OCI-M2 (cell line): ENCODE results near the gene PTPRG.

Source experiments
- DNase-seq: peaks from one replicate; lab custom pipeline; 2025; ENCODE audit not compliant: unreplicated experiment; lab: John Stamatoyannopoulos, UW

The PTPRG gene

DNA sequence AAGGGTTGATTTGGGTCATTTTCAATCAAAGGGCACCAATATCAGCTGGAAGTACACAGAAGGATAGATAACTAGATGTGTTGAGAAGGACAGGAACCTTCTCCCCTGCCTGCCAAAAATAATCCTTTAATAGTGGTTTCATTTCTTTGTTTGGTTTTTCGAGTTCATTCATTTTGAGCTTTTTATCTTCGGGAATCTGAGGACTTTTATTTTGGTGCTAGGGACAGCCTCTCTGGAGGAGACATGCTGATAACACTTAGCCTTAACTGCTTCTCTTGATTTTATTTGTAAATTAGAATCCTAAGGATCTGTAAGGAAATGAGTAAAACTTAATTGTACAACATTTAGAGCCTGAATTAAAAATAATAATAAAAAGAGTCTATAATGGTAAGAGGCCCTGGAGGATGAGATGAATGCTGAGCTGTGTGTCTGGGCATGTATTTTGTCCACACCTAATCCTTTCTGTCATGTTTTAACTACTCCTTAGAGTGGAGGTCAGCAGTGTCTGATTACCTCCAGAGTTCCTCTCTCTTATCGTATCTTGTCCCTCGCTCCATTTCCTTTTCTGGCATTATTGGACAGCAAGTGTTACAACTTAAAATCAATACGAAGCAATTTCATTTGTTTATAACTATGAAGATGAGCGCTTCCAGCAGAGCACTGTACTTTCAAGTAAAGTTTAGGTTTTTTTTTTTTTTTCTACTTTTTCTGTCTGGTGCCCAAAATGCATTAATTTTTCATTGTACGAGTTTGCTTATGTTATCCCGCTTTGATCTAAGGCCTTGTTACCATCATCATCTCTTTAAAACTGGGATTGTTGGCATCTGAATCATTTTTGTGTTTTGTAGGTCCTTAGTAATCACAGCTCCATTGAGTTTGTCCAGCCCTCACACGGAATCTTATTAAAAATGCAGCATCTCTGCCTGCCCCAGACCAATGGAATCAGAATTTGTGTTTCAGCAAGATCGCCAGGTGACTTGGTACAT lies 22.8 kb downstream of the PTPRG start:
- DNase-seq, result no peak

GRCh38 chr3:61589856-61590255 lies 28.5 kb downstream of the PTPRG start:
- no peak for DNase-seq

DNA sequence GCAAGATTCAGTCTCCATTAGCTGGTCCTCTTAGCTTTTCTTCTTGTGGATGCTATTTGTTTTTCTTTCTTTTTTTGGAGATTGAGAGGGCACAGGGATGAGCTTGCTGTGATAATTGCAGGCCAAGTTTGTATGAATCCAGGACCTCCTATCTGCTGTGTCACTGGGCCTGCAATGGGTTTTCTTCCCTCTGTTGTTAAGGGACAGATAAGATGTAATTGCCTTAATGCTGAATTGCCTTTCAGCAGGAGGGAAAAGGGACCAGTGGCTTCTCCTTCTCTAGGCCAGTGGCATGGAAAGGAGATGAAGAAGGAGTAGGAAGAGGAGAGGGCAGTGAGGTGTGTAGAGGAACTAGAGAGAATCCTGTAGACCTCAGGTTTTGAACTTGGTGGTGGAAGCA lies 29.9 kb downstream of the PTPRG start:
- no peak for DNase-seq

GRCh38 chr3:61593446-61594029 lies 32.2 kb downstream of the PTPRG start:
- no peak for DNase-seq

DNA sequence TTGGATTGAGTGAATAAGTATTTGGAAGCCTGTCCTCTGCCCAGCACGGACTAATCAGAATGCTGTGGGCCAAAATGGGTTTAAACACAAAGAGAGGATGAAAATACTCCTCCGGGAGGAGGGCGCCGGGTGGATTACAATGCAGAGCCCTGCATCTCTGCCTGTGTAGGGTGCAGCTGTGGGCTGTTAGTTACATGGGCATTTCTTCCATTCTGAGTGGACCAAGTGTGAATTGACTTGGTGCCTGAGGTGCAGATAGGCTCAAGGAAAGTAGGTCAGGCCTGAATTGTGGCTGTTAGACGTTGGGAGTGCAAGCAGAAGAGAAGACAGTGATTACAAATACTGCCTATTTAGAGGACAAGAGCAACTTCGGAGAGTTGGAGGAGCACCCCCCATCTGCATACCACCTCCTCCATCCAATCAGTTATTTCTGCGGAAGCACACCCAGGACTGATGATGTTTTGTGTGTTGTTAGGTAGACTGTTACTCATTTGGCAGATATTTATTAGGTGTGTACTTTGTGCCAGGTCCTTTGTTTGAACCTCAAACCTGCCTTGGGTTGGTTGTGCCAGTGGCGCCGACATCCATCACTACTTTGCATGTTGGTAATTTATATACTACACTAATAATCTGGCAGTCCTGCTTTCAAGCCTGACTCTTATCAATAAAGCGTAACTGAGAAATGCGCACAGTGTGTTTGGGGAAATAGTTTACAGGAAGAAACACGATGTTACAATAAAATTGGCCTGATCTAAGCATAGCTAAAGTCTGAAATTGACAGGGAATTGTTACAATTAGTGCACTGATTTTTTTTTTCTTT lies 33.0 kb downstream of the PTPRG start:
- DNase-seq, result no peak

DNA sequence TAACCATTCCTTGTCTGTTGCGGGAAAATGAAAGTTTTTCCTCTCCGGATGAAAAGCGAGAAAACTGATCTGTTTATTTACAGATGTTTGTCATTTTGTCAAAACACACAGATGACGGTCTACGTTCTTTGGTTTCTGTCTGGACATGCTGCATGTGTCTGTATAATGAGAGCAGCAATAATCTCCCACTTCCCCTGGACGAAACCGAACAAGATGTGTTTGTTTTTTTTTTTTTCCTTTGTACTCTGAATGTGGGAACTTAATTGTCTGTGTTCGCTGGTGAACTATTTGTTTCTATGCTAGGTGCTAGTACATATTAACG lies 33.6 kb downstream of the PTPRG start:
- no peak for DNase-seq

- DNase-seq, result no peak
These were observed 33.9 kb downstream of the PTPRG start for GRCh38 chr3:61595288-61595687.

DNA sequence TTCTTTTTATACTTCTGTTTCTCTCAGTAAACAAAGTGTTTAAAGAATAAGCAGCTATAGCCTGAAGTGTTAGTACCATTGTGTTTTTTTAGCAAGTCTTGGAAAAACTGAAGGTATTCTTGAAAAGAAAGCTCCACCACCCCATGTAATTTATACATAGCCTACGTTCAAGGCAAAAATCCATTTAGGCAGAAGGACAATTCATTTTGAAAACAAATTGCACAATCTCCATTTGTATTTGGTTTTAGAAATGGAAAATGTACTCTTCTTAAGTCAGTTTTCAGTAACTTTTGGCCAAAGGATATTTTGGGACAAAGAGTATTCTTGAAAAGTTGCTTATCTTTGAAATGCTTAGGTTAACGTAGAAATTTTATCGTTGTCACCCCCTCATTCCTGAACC lies 34.5 kb downstream of the PTPRG start:
- DNase-seq, result no peak

- no peak for DNase-seq
These were observed 36.5 kb downstream of the PTPRG start for GRCh38 chr3:61597906-61598305.

- DNase-seq, result no peak
These were observed 38.8 kb downstream of the PTPRG start for GRCh38 chr3:61600195-61600594.

DNA sequence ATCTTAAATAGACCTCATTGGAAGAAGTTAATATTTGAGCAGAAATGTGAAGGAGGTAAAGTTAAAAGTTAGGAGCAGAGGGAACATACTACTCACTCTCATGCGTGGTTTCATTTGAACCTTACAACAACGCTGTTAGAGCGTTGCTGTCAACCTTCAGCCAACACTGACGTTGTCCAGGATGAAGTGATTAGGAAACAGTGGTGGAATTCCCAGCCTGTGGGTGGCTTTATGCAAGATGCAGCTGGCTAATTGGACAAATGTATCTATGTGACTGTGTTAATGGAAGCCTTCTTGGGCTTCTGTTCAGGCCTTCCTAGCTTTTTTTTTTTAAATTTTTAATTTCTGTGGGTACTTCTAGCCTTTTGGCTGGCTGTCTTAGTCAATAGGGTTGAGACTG lies 40.5 kb downstream of the PTPRG start:
- no peak for DNase-seq

DNA sequence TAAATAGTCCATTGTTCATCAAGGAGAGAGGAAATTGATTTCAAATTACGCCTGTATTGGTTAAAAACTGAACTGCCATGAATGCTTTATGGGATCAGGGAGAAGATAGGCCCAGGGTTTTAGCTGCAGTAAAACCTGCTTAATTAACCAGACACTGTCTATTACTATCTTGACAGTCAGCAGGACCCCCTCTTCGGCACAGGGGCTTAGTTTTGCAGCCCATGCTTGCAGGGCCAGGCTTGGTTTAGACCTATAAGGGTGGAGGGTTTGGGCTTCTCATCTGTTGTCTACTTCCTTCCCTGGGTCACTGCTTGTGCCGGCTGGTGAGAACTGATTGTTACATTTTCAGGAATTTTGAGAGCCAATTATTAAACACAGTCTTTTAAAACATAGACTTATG lies 41.1 kb downstream of the PTPRG start:
- DNase-seq, result no peak

- no peak for DNase-seq
These were observed 44.3 kb downstream of the PTPRG start for GRCh38 chr3:61605589-61606175.

DNA sequence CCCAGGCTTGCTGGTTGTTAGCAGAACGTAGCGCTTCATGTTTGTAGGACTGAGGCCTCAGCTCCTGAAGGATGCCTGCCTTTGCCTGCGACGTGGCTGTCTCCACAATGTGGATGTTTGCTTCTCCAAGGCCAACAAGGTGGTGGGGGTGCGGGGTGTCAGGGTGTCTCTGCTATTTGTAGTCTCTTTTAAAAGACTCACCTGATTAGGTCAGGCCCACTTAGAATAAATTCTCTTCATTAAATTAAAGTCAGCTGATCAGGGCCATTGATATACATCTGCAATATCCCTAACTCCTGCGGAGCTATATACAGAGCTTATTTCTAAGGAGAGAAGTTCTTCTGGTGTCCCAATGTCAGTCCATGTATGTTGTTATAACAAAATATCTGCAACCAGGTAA lies 44.8 kb downstream of the PTPRG start:
- no peak for DNase-seq

DNA sequence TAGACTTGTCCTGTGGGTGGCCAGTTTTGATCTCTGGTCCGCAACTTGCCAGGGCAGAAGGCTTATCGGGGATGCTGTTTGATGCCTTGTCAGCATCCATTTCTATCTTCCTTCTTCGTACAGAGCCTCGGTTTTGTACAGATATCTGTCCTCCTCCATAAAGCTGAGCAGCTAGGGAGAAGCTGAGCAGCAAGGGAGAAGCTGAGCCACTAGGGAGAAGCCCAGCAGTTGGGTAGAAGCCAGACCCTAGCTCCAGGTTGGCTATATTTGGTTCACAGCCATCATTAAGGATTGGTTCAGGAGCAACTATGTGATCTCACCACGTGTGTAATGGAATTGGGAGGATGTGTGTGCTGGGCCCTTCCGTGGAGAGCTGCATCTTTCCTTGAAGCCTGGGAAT lies 46.7 kb downstream of the PTPRG start:
- DNase-seq, result no peak

GRCh38 chr3:61608711-61609110 lies 47.3 kb downstream of the PTPRG start:
- DNase-seq, result no peak

DNA sequence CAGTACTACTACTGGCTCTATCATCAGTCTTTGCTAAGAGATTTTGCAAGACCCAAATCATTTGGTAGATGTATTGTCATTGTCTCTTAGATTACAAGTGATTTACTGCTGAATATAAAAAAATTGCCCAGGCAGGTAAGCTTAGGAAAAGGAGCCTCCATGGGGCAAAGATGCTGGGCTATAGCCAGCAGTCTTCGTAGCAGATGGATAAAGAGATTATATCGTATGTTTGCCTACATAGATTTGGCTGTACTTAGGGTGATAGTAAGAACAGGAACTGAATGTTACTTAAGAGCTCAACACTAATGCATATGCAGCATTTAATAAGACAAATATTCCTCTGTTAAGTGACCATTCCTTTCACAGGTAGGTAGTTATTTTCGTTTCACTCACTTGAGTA lies 48.9 kb downstream of the PTPRG start:
- no peak for DNase-seq

DNA sequence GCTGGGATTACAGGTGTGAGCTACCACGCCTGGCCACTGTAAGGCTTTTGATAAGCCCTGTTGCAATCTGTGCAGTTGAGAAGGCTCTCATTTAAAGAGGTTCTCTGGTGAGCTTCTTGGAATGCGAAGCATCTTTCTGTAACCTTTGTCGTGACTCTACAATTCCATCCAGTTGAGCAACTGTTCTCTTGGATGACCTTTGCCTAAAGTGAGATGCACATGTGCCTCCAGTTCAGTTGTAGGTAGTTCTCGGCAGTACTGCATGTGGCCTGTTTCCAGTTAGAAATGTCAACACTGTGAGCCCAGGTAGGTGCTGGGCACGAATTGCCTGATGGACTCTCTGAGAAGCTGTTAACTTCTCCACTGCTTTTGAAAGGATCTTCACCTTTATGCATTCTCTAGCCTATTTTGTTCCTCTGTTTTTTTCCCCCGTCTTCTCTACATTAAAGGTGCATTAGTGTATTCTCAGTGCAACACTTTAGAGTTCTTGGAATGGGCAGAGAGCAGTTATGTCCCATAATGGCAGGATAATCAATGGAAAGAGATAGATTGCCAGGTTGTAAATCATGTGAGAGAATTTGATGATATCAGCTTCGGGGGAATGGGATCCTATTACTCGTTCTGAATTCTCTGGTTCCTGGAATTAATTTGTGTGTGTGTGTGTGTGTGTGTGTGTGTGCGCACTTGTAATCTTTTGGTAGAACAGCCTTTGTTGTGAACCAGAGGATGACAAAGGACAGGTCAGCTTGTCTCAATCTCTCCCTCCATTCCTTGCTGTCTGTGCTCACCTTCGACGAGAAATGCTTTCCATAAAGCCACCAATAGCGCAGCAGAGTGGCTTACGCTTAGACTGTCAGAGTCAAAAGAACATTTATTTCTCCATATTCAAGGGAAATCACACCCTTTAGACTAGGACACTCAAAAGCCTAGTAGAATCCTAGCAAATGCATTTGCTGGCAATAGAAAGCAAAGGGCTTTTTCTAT lies 51.1 kb downstream of the PTPRG start:
- DNase-seq, result no peak

- no peak for DNase-seq
These were observed 52.3 kb downstream of the PTPRG start for GRCh38 chr3:61613666-61614065.

- DNase-seq, result no peak
These were observed 54.3 kb downstream of the PTPRG start for GRCh38 chr3:61615643-61616042.
